Retinal pigment epithelial cell (primary cell): ENCODE data around the gene CD70.
"Not testable (repeated sequence)": the region's sequence is repeated elsewhere in the genome, so short reads cannot be mapped to it uniquely, and the experiment has no call there.

ENCODE experiments used
- DNase-seq: peaks from one replicate; pipeline ENCODE4 v3.0.0-alpha.2; 2010; ENCODE audit warnings: low read depth
- H3K4me3 ChIP-seq: 2 replicates; pipeline ENCODE4 v1.5.1; 2011; ENCODE audit warnings: mild to moderate bottlenecking, low read length, control low read depth, moderate library complexity
- TF ChIP-seq, protein P1 (sequence below): conservative IDR thresholded peaks from 2 replicates; pipeline ENCODE4 v1.5.1; 2011; ENCODE audit warnings: low read depth, low read length, control low read depth, inconsistent platforms

CD70 gene, protein sequence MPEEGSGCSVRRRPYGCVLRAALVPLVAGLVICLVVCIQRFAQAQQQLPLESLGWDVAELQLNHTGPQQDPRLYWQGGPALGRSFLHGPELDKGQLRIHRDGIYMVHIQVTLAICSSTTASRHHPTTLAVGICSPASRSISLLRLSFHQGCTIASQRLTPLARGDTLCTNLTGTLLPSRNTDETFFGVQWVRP

DNA sequence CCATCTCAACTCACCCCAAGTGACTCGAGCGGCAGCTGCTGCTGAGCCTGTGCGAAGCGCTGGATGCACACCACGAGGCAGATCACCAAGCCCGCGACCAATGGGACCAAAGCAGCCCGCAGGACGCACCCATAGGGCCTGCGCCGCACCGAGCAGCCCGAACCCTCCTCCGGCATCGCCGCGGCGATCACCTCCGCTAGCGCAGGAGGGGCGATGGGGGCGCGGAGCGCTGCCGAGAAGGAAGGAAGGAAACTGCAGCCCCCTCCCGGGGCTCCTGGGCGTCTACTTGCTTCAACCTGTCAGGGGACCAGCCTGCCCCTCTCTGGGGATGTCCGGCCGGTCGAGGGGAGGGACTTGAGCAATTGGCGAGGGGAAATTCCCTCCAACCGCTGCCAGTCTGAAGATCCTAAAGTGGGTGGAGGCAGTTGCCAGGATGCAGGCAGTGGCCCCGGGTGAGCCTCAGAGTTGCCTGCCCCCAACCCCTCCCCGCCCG is at the start of gene CD70:
TSS of gene CD70 (minus strand) at position 324 of the 493 bp plus-strand sequence. CDS start at position 176, 148 bp downstream.
- no peak for DNase-seq
- H3K4me3 ChIP-seq: no peak within 1 kb of the TSS
- TF ChIP-seq, protein P1, sequence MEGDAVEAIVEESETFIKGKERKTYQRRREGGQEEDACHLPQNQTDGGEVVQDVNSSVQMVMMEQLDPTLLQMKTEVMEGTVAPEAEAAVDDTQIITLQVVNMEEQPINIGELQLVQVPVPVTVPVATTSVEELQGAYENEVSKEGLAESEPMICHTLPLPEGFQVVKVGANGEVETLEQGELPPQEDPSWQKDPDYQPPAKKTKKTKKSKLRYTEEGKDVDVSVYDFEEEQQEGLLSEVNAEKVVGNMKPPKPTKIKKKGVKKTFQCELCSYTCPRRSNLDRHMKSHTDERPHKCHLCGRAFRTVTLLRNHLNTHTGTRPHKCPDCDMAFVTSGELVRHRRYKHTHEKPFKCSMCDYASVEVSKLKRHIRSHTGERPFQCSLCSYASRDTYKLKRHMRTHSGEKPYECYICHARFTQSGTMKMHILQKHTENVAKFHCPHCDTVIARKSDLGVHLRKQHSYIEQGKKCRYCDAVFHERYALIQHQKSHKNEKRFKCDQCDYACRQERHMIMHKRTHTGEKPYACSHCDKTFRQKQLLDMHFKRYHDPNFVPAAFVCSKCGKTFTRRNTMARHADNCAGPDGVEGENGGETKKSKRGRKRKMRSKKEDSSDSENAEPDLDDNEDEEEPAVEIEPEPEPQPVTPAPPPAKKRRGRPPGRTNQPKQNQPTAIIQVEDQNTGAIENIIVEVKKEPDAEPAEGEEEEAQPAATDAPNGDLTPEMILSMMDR: no peak

DNA sequence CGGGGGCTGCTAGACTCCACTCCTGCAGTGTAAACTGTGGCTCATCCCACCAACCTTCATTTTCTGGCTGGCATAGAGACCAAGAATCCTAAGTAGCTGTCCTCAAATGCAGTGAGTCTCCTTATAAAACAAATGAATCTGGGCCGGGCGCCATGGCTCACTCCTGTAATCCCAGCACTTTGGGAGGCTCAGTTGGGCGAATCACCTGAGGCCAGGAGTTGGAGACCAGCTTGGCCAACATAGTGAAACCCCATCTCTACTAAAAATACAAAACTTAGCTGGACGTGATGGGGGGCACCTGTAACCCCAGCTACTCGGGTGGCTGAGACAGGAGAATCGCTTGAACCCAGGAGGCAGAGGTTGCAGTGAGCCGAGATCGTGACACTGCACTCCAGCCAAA is 49.4 kb upstream of the CD70 start:
- DNase-seq, H3K4me3 ChIP-seq: not testable (repeated sequence)

DNA sequence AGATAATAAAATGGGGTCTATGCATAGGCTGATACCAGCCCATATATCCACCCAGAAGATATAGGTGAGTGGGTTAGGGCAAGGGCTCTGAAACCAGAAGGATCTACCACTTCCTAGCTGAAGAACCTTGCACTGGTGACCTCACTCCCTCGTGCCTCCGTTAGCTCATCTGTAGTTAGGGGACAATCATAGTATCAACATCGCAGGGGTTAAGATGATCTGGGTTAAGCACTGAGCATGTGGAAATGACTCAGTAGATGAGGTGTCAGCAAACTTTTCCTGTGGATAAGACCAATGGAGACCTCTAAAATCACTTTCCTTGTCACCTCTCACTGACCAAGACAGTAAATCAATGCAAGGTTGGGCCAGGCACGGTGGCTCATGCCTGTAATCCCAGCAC is 48.5 kb upstream of the CD70 start:
- TF ChIP-seq, protein P1: no peak
- DNase-seq: no peak
- no peak overlapping the region for H3K4me3 ChIP-seq

DNA sequence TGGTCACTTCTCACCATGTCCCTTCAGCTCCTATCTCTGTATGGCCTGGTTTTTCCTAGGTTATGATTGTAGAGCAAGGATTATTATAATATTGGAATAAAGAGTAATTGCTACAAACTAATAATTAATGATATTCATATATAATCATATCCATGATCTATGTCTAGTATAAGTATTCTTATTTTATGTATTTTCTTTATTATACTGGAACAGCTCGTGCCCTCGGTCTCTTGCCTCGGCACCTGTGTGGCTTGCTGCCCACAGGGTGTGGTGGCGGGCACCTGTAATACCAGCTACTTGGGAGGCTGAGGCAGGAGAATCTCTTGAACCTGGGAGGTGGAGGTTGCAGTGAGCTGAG is 42.5 kb upstream of the CD70 start:
- H3K4me3 ChIP-seq, DNase-seq: not testable (repeated sequence)

DNA sequence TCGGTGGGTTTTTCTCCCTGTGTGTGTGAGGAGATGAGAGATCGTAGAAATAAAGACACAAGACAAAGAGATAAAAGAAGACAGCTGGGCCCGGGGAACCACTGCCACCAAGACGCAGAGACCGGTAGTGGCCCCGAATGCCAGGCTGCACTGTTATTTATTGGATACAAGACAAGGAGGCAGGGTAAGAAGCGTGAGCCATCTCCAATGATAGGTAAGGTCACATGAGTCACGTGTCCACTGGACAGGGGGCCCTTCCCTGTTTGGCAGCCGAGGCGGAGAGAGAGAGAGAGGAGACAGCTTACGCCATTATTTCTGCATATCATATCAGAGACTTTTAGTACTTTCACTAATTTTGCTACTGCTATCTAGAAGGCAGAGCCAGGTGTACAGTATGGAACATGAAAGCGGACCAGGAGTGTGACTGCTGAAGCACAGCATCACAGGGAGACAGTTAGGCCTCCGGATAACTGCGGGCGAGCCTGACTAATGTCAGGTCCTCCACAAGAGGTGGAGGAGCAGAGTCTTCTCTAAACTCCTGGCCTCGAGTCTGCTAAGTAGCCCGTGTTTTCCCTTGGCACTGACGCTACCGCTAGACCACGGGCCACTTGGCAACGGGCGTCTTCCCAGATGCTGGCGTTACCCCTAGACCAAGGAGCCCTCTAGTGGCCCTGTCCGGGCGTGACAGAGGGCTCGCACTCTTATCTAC is 42.0 kb upstream of the CD70 start:
- DNase-seq, H3K4me3 ChIP-seq: not testable (repeated sequence)
- TF ChIP-seq, protein P1: peak; percentile 72

DNA sequence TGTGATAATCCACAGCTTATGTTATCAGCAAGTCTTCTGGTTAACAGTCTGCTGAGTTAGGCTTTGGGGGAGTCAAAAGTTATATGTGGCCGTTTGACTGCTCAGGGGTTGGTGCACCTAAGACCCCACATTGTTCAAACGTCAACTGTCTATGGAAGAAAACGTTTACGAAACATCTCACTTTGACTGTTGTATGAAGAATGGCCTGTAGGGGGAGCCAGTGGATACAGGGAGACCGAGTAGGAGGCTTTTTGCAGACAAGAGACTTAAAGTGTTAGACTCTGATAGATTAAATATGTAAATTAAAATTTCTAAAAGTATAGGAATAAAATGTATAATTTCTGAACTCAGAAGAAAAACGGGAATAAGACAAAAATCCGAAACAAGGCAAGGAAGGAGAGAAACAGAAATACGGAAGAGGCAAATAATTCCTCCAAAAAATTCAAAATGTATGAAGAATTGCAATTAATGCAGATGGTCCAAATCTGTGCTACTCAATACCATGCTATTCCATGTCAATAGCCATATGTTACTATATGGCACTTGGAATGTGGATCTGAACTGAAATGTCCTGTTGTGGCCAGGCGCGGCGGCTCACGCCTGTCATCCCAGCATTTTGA is 41.2 kb upstream of the CD70 start:
- H3K4me3 ChIP-seq: no peak overlapping the region
- DNase-seq: no peak
- TF ChIP-seq, protein P1: peak; percentile 95

DNA sequence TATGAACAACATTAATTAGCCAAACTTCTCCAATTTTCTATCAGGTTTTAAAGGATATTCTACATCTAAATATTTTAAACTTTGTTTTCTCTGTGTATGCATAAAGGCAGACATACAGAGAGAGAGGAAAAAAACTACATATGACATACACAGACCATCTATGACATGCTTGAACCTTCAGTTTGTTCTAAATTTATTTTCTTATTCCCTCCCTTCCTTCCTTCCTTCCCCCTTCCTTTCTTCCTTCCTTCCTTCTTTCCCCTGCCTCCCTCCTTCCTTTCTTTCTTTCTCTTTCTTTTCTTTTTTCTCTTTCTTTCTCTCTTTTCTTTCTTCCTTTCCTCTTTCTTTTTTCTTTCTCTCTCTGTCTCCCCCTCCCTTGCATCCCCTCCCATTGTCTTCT is 35.8 kb upstream of the CD70 start:
- DNase-seq: no peak

More for the DNA sequence above, 35.8 kb upstream of the CD70 start:
- TF ChIP-seq, protein P1: no peak
- no peak overlapping the region for H3K4me3 ChIP-seq
